GM10248 (cell line): Measurements from ENCODE around the gene RAP2C.

ENCODE experiments used
- CTCF ChIA-PET: fragments of 300-600 bp; sonication (Branson Sonifier 250); formaldehyde crosslinking; extraction: SDS; loops from one replicate; lab custom pipeline; 2021; ENCODE audit warnings: antibody characterized with exemption; lab: Yijun Ruan, JAX
- POLR2A ChIA-PET: fragments of 350-650 bp; sonication (Branson Sonifier 250); formaldehyde crosslinking; extraction: SDS; loops from one replicate; lab custom pipeline; 2020; ENCODE audit warnings: antibody characterized with exemption; lab: Yijun Ruan, JAX
- DNase-seq: peaks from one replicate; pipeline ENCODE4 v3.0.0; 2012; ENCODE audit errors: extremely low spot score
- CTCF ChIP-seq: IDR thresholded peaks from 2 replicates; pipeline ENCODE4 v1.5.1; 2012; ENCODE audit warnings: mild to moderate bottlenecking, low read depth; ENCODE audit errors: extremely low read depth, missing control alignments, control extremely low read depth

RAP2C gene

GRCh38 chrX:132217203-132218073 is 1.8 kb downstream of the RAP2C start:
- POLR2A ChIA-PET = interaction anchor here (0.6 kb wide), 1 partner anchor 1976 kb away, joined by 4 read pairs; no protein-coding TSS in a partner anchor

GRCh38 chrX:132216806-132217202 is 2.4 kb downstream of the RAP2C start:
- ChIA-PET CTCF (no interaction called here), POLR2A (no interaction called here)
- DNase-seq = no peak

More at GRCh38 chrX:132217203-132218073, 1.8 kb downstream of the RAP2C start:
- TF ChIP-seq CTCF = no peak
- peak; percentile 71 for DNase-seq
- CTCF ChIA-PET = interaction anchor here (2.8 kb wide), 1 partner anchor 390 kb away, joined by 15 read pairs; no protein-coding TSS in a partner anchor

GRCh38 chrX:132216283-132216682 is 3.0 kb downstream of the RAP2C start:
- DNase-seq = no peak
- POLR2A ChIA-PET = no interaction called here
- no peak for TF ChIP-seq CTCF
- CTCF ChIA-PET = no interaction called here

More at GRCh38 chrX:132216806-132217202, 2.4 kb downstream of the RAP2C start:
- no peak for TF ChIP-seq CTCF

- TF ChIP-seq CTCF = no peak
- ChIA-PET CTCF (no interaction called here), POLR2A (no interaction called here)
- no peak for DNase-seq
Observed at GRCh38 chrX:132214518-132214917, 4.7 kb downstream of the RAP2C start.

GRCh38 chrX:132209527-132209926 is 9.7 kb downstream of the RAP2C start:
- POLR2A ChIA-PET = no interaction called here
- CTCF ChIA-PET = interaction anchor here (0.8 kb wide), 1 partner anchor 10 kb away, joined by 3 read pairs; no protein-coding TSS in a partner anchor
- no peak for DNase-seq
- no peak for TF ChIP-seq CTCF

- TF ChIP-seq CTCF = no peak
- no peak for DNase-seq
- ChIA-PET POLR2A (no interaction called here), CTCF (interaction anchor here (1.8 to 1.9 kb wide), 2 partner anchors 10 to 11 kb away, joined by 7 read pairs; partner anchors contain the start of gene RAP2C)
Observed at GRCh38 chrX:132208422-132208821, 10.8 kb downstream of the RAP2C start.
